Loucy (cell line): Measurements from ENCODE around the gene LDB3.

Experiments
- EZH2phosphoT487 ChIP-seq: fragments of 200-600 bp; IDR thresholded peaks from 2 replicates; pipeline ENCODE4 v1.6.1; 2018; ENCODE audit warnings: antibody characterized with exemption, mild to moderate bottlenecking, moderate library complexity, borderline replicate concordance
- TF ChIP-seq, protein P1 (sequence below): fragments of 200-600 bp; sonication (generic); conservative IDR thresholded peaks from 2 replicates; pipeline ENCODE4 v1.5.1; 2014; ENCODE audit warnings: mild to moderate bottlenecking, antibody characterized with exemption, low read length

- TF ChIP-seq, protein P1, sequence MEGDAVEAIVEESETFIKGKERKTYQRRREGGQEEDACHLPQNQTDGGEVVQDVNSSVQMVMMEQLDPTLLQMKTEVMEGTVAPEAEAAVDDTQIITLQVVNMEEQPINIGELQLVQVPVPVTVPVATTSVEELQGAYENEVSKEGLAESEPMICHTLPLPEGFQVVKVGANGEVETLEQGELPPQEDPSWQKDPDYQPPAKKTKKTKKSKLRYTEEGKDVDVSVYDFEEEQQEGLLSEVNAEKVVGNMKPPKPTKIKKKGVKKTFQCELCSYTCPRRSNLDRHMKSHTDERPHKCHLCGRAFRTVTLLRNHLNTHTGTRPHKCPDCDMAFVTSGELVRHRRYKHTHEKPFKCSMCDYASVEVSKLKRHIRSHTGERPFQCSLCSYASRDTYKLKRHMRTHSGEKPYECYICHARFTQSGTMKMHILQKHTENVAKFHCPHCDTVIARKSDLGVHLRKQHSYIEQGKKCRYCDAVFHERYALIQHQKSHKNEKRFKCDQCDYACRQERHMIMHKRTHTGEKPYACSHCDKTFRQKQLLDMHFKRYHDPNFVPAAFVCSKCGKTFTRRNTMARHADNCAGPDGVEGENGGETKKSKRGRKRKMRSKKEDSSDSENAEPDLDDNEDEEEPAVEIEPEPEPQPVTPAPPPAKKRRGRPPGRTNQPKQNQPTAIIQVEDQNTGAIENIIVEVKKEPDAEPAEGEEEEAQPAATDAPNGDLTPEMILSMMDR, result no peak
- no peak for TF ChIP-seq EZH2phosphoT487
These were observed 38.2 kb upstream of the LDB3 start for GRCh38 chr10:86630079-86630478.
